ENCODE measurements around the gene LOXL3. TPM values are rescaled to one million over a fixed set of nuclear protein-coding genes. Genes with fewer than 3 reads are reported as not detected.

Gene LOXL3
- total and polyA plus RNA-seq, 2 experiments from 2014 or later = 11.2 to 13.6 TPM

DNA sequence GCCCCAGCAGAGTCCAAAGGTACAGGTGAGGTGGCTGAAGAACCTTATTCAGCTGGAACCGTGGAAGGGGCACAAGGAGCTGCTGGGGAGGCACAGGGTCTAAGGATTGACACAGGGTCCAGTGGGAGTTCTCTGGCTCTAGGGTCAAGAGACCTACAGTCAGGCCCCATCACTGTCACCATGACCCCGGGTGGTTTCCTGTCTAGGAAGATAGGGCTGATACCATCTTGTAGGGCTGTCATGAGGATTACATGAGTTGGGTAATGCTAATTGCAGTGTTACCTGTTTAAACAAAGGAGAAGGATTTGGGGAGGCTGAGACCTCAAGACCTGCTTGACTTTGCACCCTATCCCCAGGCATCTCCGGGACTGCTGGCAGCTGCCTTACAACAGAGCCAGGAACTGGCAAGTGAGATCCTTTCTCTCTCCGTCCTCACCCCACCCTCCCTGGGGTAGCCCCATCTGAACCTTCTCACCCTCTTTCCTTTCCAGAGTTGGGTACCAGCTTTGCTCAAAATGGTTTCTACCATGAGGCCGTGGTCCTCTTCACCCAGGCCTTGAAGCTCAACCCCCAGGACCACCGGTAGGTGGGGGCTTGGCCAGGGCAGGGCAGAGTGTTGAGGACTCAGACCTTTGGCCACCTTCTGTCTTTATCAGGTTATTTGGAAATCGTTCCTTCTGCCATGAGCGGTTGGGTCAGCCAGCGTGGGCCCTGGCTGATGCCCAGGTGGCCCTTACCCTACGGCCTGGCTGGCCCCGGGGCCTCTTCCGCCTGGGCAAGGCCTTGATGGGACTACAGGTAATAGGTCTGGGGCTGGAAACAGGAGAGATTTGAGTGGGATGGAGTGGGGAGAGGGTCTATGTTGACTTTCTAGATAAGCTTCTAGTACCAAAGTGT, 61.8 kb downstream of the LOXL3 start:
- TF ChIP-seq EZH2phosphoT487 (IDR thresholded peaks at IDR 0.05; ENCODE audit: low read depth, severe bottlenecking, unreplicated experiment) = no peak
- TF ChIP-seq EZH2 (IDR thresholded peaks at IDR 0.05; ENCODE audit: borderline replicate concordance) = no peak
- TF ChIP-seq, protein P1, sequence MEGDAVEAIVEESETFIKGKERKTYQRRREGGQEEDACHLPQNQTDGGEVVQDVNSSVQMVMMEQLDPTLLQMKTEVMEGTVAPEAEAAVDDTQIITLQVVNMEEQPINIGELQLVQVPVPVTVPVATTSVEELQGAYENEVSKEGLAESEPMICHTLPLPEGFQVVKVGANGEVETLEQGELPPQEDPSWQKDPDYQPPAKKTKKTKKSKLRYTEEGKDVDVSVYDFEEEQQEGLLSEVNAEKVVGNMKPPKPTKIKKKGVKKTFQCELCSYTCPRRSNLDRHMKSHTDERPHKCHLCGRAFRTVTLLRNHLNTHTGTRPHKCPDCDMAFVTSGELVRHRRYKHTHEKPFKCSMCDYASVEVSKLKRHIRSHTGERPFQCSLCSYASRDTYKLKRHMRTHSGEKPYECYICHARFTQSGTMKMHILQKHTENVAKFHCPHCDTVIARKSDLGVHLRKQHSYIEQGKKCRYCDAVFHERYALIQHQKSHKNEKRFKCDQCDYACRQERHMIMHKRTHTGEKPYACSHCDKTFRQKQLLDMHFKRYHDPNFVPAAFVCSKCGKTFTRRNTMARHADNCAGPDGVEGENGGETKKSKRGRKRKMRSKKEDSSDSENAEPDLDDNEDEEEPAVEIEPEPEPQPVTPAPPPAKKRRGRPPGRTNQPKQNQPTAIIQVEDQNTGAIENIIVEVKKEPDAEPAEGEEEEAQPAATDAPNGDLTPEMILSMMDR (IDR thresholded peaks at IDR 0.05; ENCODE audit: poor library complexity) = no peak
- Histone ChIP-seq H4K20me1 (ENCODE audit: insufficient read depth, poor library complexity, severe bottlenecking) (no peaks in the 10 kb centered on the region), H3K36me3 (replicated peaks; ENCODE audit: insufficient read depth, low read depth) (no peaks in the 10 kb centered on the region), H3K4me2 (no peak overlapping the region), H3K4me1 (ENCODE audit: insufficient read depth) (no peaks in the 10 kb centered on the region), H3K79me2 (no peaks in the 10 kb centered on the region), H2AFZ (no peak overlapping the region), H3K27me3 (peaks cover 7% of the 10 kb centered on the region), H3K27ac (no peak overlapping the region), H3K9me3 (ENCODE audit: low read depth) (no peaks in the 10 kb centered on the region), H3K4me3 (no peak overlapping the region), H3K9me2 (replicated peaks; ENCODE audit: insufficient read depth) (no peaks in the 10 kb centered on the region)
- WGBS (ENCODE audit: low lambda C conversion rate, missing lambda C conversion rate) = 95% methylated on average over 12 of the region's 12 CpGs
- no peak for DNase-seq (ENCODE audit: low spot score)

- Histone ChIP-seq H3K9me3 (ENCODE audit: low read depth) (no peaks in the 10 kb centered on the region), H3K4me1 (ENCODE audit: insufficient read depth) (no peaks in the 10 kb centered on the region), H3K27ac (no peak overlapping the region), H4K20me1 (ENCODE audit: insufficient read depth, poor library complexity, severe bottlenecking) (no peaks in the 10 kb centered on the region), H3K4me3 (no peak overlapping the region), H3K79me2 (peaks cover 7% of the 10 kb centered on the region), H3K27me3 (no peaks in the 10 kb centered on the region), H3K9me2 (replicated peaks; ENCODE audit: insufficient read depth) (no peaks in the 10 kb centered on the region), H3K36me3 (replicated peaks; ENCODE audit: insufficient read depth, low read depth) (no peaks in the 10 kb centered on the region), H2AFZ (no peak overlapping the region), H3K4me2 (no peak overlapping the region)
- TF ChIP-seq, protein P1 (IDR thresholded peaks at IDR 0.05; ENCODE audit: poor library complexity) = no peak
- TF ChIP-seq EZH2phosphoT487 (IDR thresholded peaks at IDR 0.05; ENCODE audit: low read depth, severe bottlenecking, unreplicated experiment) (no peak), EZH2 (IDR thresholded peaks at IDR 0.05; ENCODE audit: borderline replicate concordance) (no peak)
- DNase-seq (ENCODE audit: low spot score) = no peak
- 97% methylated on average over 7 of the region's 9 CpGs for WGBS (ENCODE audit: low lambda C conversion rate, missing lambda C conversion rate)
These were observed 63.8 kb downstream of the LOXL3 start for GRCh38 chr2:74489906-74490305.

DNA sequence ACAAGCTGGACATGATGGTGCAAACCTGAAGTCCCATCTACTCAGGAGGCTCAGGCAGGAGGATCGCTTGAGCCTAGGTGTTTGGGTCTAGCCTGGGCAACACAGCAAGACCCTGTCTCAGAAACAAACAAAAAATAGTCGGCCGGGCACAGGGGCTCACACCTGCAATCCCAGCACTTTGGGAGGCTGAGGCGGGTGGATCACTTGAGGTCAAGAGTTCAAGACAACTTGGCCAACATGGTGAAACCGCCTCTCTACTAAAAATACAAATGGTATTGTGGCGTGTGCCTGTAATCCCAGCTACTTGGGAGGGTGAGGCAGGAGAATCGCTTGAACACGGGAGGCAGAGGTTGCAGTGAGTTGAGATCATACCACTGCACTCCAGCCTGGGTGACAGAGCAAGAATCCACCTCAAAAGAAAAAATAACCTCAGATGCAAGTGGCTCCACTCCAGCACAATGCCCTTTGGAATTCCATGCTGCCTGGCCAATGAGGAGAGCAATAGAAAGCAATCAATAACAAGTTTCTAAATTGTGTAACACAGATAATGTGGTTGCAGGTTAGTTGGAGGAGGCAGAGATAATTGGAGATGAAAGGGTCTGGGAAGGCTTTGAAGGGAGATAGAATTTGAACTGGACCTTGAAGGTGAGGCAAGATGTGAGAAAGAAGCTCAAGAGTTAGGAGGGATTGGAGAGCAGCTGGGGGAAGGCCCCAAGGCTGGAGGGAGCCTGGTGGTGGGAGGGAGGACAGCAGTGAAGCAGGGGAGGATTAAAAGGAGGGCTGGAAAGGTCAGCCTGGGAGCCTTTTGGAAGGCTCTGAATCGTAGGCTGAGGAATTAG, 64.9 kb downstream of the LOXL3 start:
- H3K27ac ChIP-seq = peak overlapping the region; percentile 37
- no peaks in the 10 kb centered on the region for H3K4me1 ChIP-seq (ENCODE audit: insufficient read depth)
- H4K20me1 ChIP-seq (ENCODE audit: insufficient read depth, poor library complexity, severe bottlenecking) = no peaks in the 10 kb centered on the region
- TF ChIP-seq EZH2 (IDR thresholded peaks at IDR 0.05; ENCODE audit: borderline replicate concordance) = no peak
- TF ChIP-seq, protein P1 (IDR thresholded peaks at IDR 0.05; ENCODE audit: poor library complexity) = no peak
- no peak for TF ChIP-seq EZH2phosphoT487 (IDR thresholded peaks at IDR 0.05; ENCODE audit: low read depth, severe bottlenecking, unreplicated experiment)
- peaks cover 16% of the 10 kb centered on the region for H3K79me2 ChIP-seq
- H3K9me3 ChIP-seq (ENCODE audit: low read depth) = no peaks in the 10 kb centered on the region
- H3K4me2 ChIP-seq = peak overlapping the region; percentile 37
- H3K4me3 ChIP-seq = no peak overlapping the region
- DNase-seq (ENCODE audit: low spot score) = no peak
- H3K27me3 ChIP-seq = no peaks in the 10 kb centered on the region
- H2AFZ ChIP-seq = no peak overlapping the region
- 83% methylated on average over 9 of the region's 9 CpGs for WGBS (ENCODE audit: low lambda C conversion rate, missing lambda C conversion rate)
- H3K9me2 ChIP-seq (replicated peaks; ENCODE audit: insufficient read depth) = no peaks in the 10 kb centered on the region
- H3K36me3 ChIP-seq (replicated peaks; ENCODE audit: insufficient read depth, low read depth) = no peaks in the 10 kb centered on the region

All from hepatocyte (in vitro differentiated cells).